Liver (tissue), 9 donors: ENCODE results near the gene GNLY. TPM values are rescaled to one million over a fixed set of nuclear protein-coding genes. Genes with fewer than 3 reads are reported as not detected.

Experiments
- DNase-seq: peaks from one replicate; pipeline ENCODE4 v3.0.0-alpha.2; 2017; ENCODE audit warnings: low spot score
- H3K27ac ChIP-seq, 2 donors: one replicate each; pipeline ENCODE4 v1.7.0; 2013; ENCODE audit warnings: inconsistent platforms in 2 of 2, low read length in 2 of 2, control low read depth in 1 of 2, low read depth in 1 of 2, mild to moderate bottlenecking in 1 of 2
- H3K27me3 ChIP-seq, 4 donors: one replicate each; pipeline versions ENCODE4 v1.6.1 to v1.7.0; 2013; ENCODE audit warnings: low read length in 3 of 4, inconsistent platforms in 1 of 4, mild to moderate bottlenecking in 1 of 4, moderate library complexity in 1 of 4; ENCODE audit not compliant: control insufficient read depth in 4 of 4, insufficient read depth in 4 of 4
- H3K36me3 ChIP-seq, 4 donors: one replicate each; pipeline versions ENCODE4 v1.6.1 to v1.7.0; 2013; ENCODE audit warnings: low read length in 3 of 4, mild to moderate bottlenecking in 3 of 4, low read depth in 1 of 4, moderate library complexity in 1 of 4; ENCODE audit not compliant: control insufficient read depth in 4 of 4, insufficient read depth in 3 of 4
- H3K4me1 ChIP-seq, 4 donors: one replicate each; pipeline versions ENCODE4 v1.6.1 to v1.7.0; 2013; ENCODE audit warnings: low read length in 3 of 4, mild to moderate bottlenecking in 3 of 4, moderate library complexity in 1 of 4; ENCODE audit not compliant: control insufficient read depth in 4 of 4, insufficient read depth in 4 of 4
- H3K4me3 ChIP-seq, 3 donors: one replicate each; pipeline versions ENCODE4 v1.6.1 to v1.7.0; 2013; ENCODE audit warnings: low read length in 3 of 3, control low read depth in 1 of 3, low read depth in 1 of 3, mild to moderate bottlenecking in 1 of 3
- H3K9ac ChIP-seq, 2 donors: one replicate each; pipeline ENCODE4 v1.7.0; 2013; ENCODE audit warnings: low read length in 2 of 2, mild to moderate bottlenecking in 2 of 2, moderate library complexity in 2 of 2, control low read depth in 1 of 2, low read depth in 1 of 2
- H3K9me3 ChIP-seq, 4 donors: one replicate each; pipeline versions ENCODE4 v1.6.1 to v1.7.0; 2013; ENCODE audit warnings: low read length in 3 of 4; ENCODE audit not compliant: control insufficient read depth in 4 of 4
- EGR1 ChIP-seq, 2 donors: IDR thresholded peaks; 2 replicates each; pipeline ENCODE4 v1.6.1; 2016 to 2018; ENCODE audit warnings: antibody characterized with exemption in 2 of 2, low read depth in 2 of 2
- FOXA1 ChIP-seq: IDR thresholded peaks from 2 replicates; pipeline ENCODE4 v1.6.1; 2016; ENCODE audit warnings: antibody characterized with exemption
- HNF4A ChIP-seq, 2 donors: conservative IDR thresholded peaks; 2 replicates each; pipeline ENCODE4 v1.6.1; 2016; ENCODE audit warnings: antibody characterized with exemption in 2 of 2, mild to moderate bottlenecking in 2 of 2
- HNF4G ChIP-seq: IDR thresholded peaks from 2 replicates; pipeline ENCODE4 v1.6.1; 2016; ENCODE audit warnings: antibody characterized with exemption
- JUND ChIP-seq, 2 donors: IDR thresholded peaks; 2 replicates each; pipeline ENCODE4 v1.6.1; 2016; ENCODE audit warnings: antibody characterized with exemption in 2 of 2
- NR2F2 ChIP-seq: IDR thresholded peaks from 2 replicates; pipeline ENCODE4 v1.6.1; 2016; ENCODE audit warnings: antibody characterized with exemption
- RAD21 ChIP-seq, 2 donors: IDR thresholded peaks; 2 replicates each; pipeline ENCODE4 v1.6.1; 2016; ENCODE audit warnings: antibody characterized with exemption in 2 of 2, mild to moderate bottlenecking in 2 of 2
- RXRA ChIP-seq, 2 donors: IDR thresholded peaks; 2 replicates each; pipeline ENCODE4 v1.6.1; 2017 to 2018; ENCODE audit warnings: antibody characterized with exemption in 2 of 2, mild to moderate bottlenecking in 1 of 2
- SP1 ChIP-seq: IDR thresholded peaks from 2 replicates; pipeline ENCODE4 v1.6.1; 2018; ENCODE audit warnings: antibody characterized with exemption, mild to moderate bottlenecking
- TAF1 ChIP-seq: conservative IDR thresholded peaks from 2 replicates; pipeline ENCODE4 v1.6.1; 2016; ENCODE audit warnings: antibody characterized with exemption, mild to moderate bottlenecking
- YY1 ChIP-seq: IDR thresholded peaks from 2 replicates; pipeline ENCODE4 v1.6.1; 2016; ENCODE audit warnings: antibody characterized with exemption, mild to moderate bottlenecking
- WGBS: extraction: QIAGEN DNeasy Blood & Tissue Kit; methylation state at CpG from one replicate; pipeline ENCODE4 v1.1.7; 2013; 5-methylcytosine and 5-hydroxymethylcytosine counted together
- polyA plus RNA-seq, 2 donors: library from polyadenylated mRNA; stranded (reverse) in 1 of 2; unstranded in 1 of 2; fragments of 200-250 nt in 1 of 2; fragments of >200 nt in 1 of 2; fragmentation: Nextera tagmentation in 1 of 2; extraction: Ambion mirVana in 1 of 2; gene quantifications; one replicate each; pipeline versions ENCODE4 v1.2.1 to v1.2.3, GENCODE V29; 2013 to 2015
- total RNA-seq, 2 donors: library from RNA; depleted of rRNA; stranded (reverse); fragments of >200 nt; gene quantifications; one replicate each; pipeline ENCODE4 v1.2.3, GENCODE V29; 2014
- TF ChIP-seq, protein P1 (sequence below): IDR thresholded peaks from 2 replicates; pipeline ENCODE4 v1.6.1; 2016; ENCODE audit warnings: antibody characterized with exemption, mild to moderate bottlenecking
- TF ChIP-seq, protein P2 (sequence below): IDR thresholded peaks from 2 replicates; pipeline ENCODE4 v1.6.1; 2016; ENCODE audit warnings: antibody characterized with exemption
- donor health status: healthy.
- donor health status: healthy.
- donor health status: healthy.
- donor health status: healthy.
- donor health status: healthy.

GNLY gene
- total and polyA plus RNA-seq, 4 donors: 0.75 to 4.8 (median 1.3) TPM; not detected in 1

DNA sequence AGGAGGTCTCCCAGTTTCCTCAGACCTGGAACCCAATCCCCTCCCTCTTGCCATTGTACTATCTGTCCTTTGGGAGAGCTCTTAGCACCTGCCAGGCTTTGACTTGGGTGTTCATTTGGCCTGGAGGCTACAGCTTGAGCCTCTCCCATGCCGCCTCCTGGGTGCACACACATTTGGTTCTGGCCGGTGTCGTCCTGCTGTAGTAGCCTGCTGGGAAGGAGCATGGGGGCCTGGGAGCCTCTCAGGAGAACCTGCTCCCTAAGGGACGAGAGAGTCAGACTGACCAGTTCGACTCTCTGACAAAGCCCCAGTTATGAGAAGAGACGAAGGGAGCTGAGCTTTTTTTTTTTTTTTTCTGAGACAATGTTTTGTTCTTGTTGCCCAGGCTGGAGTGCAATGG is 18.7 kb upstream of the GNLY start (continued):
- TF ChIP-seq, protein P1, sequence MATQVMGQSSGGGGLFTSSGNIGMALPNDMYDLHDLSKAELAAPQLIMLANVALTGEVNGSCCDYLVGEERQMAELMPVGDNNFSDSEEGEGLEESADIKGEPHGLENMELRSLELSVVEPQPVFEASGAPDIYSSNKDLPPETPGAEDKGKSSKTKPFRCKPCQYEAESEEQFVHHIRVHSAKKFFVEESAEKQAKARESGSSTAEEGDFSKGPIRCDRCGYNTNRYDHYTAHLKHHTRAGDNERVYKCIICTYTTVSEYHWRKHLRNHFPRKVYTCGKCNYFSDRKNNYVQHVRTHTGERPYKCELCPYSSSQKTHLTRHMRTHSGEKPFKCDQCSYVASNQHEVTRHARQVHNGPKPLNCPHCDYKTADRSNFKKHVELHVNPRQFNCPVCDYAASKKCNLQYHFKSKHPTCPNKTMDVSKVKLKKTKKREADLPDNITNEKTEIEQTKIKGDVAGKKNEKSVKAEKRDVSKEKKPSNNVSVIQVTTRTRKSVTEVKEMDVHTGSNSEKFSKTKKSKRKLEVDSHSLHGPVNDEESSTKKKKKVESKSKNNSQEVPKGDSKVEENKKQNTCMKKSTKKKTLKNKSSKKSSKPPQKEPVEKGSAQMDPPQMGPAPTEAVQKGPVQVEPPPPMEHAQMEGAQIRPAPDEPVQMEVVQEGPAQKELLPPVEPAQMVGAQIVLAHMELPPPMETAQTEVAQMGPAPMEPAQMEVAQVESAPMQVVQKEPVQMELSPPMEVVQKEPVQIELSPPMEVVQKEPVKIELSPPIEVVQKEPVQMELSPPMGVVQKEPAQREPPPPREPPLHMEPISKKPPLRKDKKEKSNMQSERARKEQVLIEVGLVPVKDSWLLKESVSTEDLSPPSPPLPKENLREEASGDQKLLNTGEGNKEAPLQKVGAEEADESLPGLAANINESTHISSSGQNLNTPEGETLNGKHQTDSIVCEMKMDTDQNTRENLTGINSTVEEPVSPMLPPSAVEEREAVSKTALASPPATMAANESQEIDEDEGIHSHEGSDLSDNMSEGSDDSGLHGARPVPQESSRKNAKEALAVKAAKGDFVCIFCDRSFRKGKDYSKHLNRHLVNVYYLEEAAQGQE: no peak

DNA sequence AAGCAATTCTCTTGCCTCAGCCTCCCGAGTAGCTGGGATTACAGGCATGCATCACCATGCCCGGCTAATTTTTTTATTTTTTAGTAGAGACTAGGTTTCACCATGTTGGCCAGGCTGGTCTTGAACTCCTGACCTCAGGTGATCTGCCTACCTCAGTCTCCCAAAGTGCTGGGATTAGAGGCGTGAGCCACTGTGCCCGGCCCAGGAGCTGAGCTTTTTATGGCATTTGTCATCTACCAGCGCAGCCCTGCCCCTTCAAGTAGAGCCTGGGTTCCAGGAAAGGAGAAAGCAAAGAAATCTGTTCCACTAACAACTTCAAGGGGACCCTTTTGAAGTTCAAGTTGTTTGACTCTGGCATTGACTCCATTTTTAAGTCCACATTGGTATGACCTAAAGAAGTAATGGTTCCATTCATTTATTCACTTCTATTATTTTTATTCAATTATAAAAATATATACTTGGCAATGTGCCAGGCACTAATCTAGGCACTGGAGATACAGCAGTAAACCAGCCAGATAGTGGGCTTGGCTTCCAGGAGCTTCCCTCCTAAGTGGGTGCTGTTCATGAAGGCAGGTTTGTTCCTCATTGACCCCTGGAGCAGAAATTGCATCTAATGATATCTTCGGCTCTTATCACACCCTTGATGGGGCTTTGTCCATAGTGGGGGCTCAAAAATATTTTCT is 18.2 kb upstream of the GNLY start:
- H3K36me3 ChIP-seq: no peaks in the 10 kb centered on the region
- no peaks in the 10 kb centered on the region for H3K27me3 ChIP-seq
- H3K4me1 ChIP-seq: peaks cover 2 to 8% (median 5%) of the 10 kb centered on the region in 4 donors
- no peaks in the 10 kb centered on the region for H3K9me3 ChIP-seq
- no peak overlapping the region for H3K27ac ChIP-seq
- DNase-seq: no peak
- TF ChIP-seq EGR1 (IDR thresholded peaks at IDR 0.05; ENCODE audit: low read depth in 2 of 2) (no peak), RAD21 (IDR thresholded peaks at IDR 0.05) (no peak), RXRA (IDR thresholded peaks at IDR 0.05) (no peak), NR2F2 (no peak), HNF4A (conservative IDR thresholded peaks at IDR 0.05) (no peak)
- TF ChIP-seq, protein P1: no peak
- TF ChIP-seq, protein P2, sequence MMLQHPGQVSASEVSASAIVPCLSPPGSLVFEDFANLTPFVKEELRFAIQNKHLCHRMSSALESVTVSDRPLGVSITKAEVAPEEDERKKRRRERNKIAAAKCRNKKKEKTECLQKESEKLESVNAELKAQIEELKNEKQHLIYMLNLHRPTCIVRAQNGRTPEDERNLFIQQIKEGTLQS: no peak
- H3K4me3 ChIP-seq: no peak overlapping the region
- WGBS: 79% methylated on average over 6 of the region's 6 CpGs
- H3K9ac ChIP-seq: no peak overlapping the region

DNA sequence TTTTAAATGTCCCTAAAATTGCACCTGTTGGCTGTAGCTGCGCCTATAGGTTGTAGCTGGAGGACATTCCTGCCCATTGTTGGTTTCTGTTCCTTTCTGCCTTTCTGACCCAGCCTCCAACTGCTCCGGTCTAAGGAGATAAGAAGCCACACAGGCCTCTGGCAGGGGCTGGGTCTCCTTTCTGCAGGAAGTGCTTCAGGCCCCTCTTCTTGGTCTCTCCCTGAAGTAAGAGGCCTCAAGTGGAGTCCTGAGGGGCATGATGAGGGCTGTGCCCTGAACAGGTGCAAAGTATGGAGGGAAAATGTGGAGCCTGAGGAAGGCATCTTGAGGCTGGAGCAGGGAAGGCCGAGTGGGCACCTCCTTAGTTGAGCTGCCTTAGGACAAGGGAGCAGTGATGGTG is 15.8 kb upstream of the GNLY start:
- 84% methylated on average over 3 of the region's 3 CpGs for WGBS
- Histone ChIP-seq H3K27me3 (no peaks in the 10 kb centered on the region), H3K9me3 (no peaks in the 10 kb centered on the region), H3K4me3 (no peak overlapping the region), H3K27ac (no peak overlapping the region), H3K9ac (no peak overlapping the region), H3K36me3 (no peaks in the 10 kb centered on the region), H3K4me1 (peaks cover 2 to 8% (median 5%) of the 10 kb centered on the region in 4 donors)
- TF ChIP-seq TAF1 (no peak), RXRA (IDR thresholded peaks at IDR 0.05) (no peak), SP1 (no peak), JUND (IDR thresholded peaks at IDR 0.05) (no peak), NR2F2 (no peak), HNF4G (no peak), YY1 (no peak), FOXA1 (no peak)
- TF ChIP-seq, protein P1: no peak
- no peak for DNase-seq
